IMR-90 (cell line): ENCODE data around the gene GSTT2B. TPM values are rescaled to one million over a fixed set of nuclear protein-coding genes. Genes with fewer than 3 reads are reported as not detected.
"Not testable (repeated sequence)": the region's sequence is repeated elsewhere in the genome, so short reads cannot be mapped to it uniquely, and the experiment has no call there.

ENCODE experiments used
- ATAC-seq: fragments of 200-7000 bp; cut with Tn5 transposase; 2 replicates; pipeline ENCODE4 v1.9.1; 2020; ENCODE audit warnings: low read depth, mild to moderate bottlenecking, moderate library complexity
- BruUV-seq: library from RNA; stranded (reverse); fragments of 400-500 nt; replicated peaks from 2 replicates; lab custom pipeline; 2021; lab: Mats Ljungman, UMichigan
- CTCF ChIA-PET: fragments of 300-600 bp; formaldehyde crosslinking; extraction: SDS; loops from one replicate; lab custom pipeline; 2021; ENCODE audit warnings: antibody characterized with exemption; lab: Yijun Ruan, JAX
- POLR2A ChIA-PET: fragments of 300-600 bp; sonication (Branson Sonifier 250); formaldehyde crosslinking; loops from one replicate; lab custom pipeline; 2022; ENCODE audit warnings: antibody characterized with exemption; ENCODE audit not compliant: unreplicated experiment; lab: Charles Lee
- DNase-seq: peaks from one replicate; pipeline ENCODE4 v3.0.0; 2013
- H2AFZ ChIP-seq: replicated peaks from 2 replicates; pipeline ENCODE3; 2013; ENCODE audit warnings: low read length, mild to moderate bottlenecking; ENCODE audit not compliant: poor library complexity
- H2AK5ac ChIP-seq: 2 replicates; pipeline ENCODE4 v1.6.1; 2013; ENCODE audit warnings: low read depth, low read length, inconsistent platforms
- H2AK9ac ChIP-seq: replicated peaks from 2 replicates; pipeline ENCODE3; 2013; ENCODE audit warnings: mild to moderate bottlenecking, low read depth, low read length, moderate library complexity; ENCODE audit not compliant: poor library complexity
- H2BK120ac ChIP-seq: 2 replicates; pipeline ENCODE4 v1.6.1; 2013; ENCODE audit warnings: low read depth, low read length, inconsistent platforms
- H2BK15ac ChIP-seq: 3 replicates; pipeline ENCODE4 v1.6.1; 2013; ENCODE audit warnings: low read depth, low read length, inconsistent platforms
- H2BK20ac ChIP-seq: 2 replicates; pipeline ENCODE4 v1.6.1; 2013; ENCODE audit warnings: low read depth, mild to moderate bottlenecking, inconsistent platforms, low read length, moderate library complexity
- H2BK5ac ChIP-seq: 2 replicates; pipeline ENCODE4 v1.6.1; 2013; ENCODE audit warnings: mild to moderate bottlenecking, low read depth, low read length, inconsistent platforms; ENCODE audit not compliant: poor library complexity, severe bottlenecking
- H3K14ac ChIP-seq: replicated peaks from 2 replicates; pipeline ENCODE4 v1.6.1; 2013; ENCODE audit warnings: low read depth, low read length, inconsistent platforms
- H3K18ac ChIP-seq: 2 replicates; pipeline ENCODE4 v1.6.1; 2013; ENCODE audit warnings: low read depth, low read length, control low read depth
- H3K23ac ChIP-seq: 2 replicates; pipeline ENCODE4 v1.6.1; 2013; ENCODE audit warnings: low read depth, low read length, inconsistent platforms
- H3K27ac ChIP-seq: 2 replicates; pipeline ENCODE4 v1.5.1; 2013; ENCODE audit warnings: mild to moderate bottlenecking, control low read depth, low read length; ENCODE audit not compliant: insufficient read depth
- H3K27me3 ChIP-seq: 2 replicates; pipeline ENCODE4 v1.6.1; 2013; ENCODE audit warnings: low read length; ENCODE audit not compliant: control insufficient read depth, insufficient read depth
- H3K36me3 ChIP-seq: 2 replicates; pipeline ENCODE4 v1.6.1; 2013; ENCODE audit warnings: low read length, mixed read lengths; ENCODE audit not compliant: control insufficient read depth, insufficient read depth
- H3K4ac ChIP-seq: 2 replicates; pipeline ENCODE4 v1.6.1; 2013; ENCODE audit warnings: low read depth, low read length, inconsistent platforms
- H3K4me1 ChIP-seq: 2 replicates; pipeline ENCODE4 v1.6.1; 2013; ENCODE audit warnings: low read length, mixed read lengths; ENCODE audit not compliant: control insufficient read depth, insufficient read depth
- H3K4me2 ChIP-seq: 2 replicates; pipeline ENCODE4 v1.6.1; 2013; ENCODE audit warnings: low read depth, mild to moderate bottlenecking, control low read depth, low read length, moderate library complexity
- H3K4me3 ChIP-seq: 2 replicates; pipeline ENCODE4 v1.5.1; 2013; ENCODE audit warnings: low read depth, mild to moderate bottlenecking, control low read depth, low read length, moderate library complexity; ENCODE audit not compliant: insufficient read depth
- H3K56ac ChIP-seq: 2 replicates; pipeline ENCODE4 v1.6.1; 2013; ENCODE audit warnings: low read length, inconsistent platforms; ENCODE audit not compliant: insufficient read depth; ENCODE audit errors: extremely low read depth
- H3K79me1 ChIP-seq, 2 experiments: 2 replicates each; pipeline ENCODE4 v1.6.1; 2013; ENCODE audit warnings: low read length in 2 of 2, inconsistent platforms in 1 of 2, low read depth in 1 of 2
- H3K9ac ChIP-seq: 2 replicates; pipeline ENCODE4 v1.6.1; 2013; ENCODE audit warnings: low read depth, low read length, control low read depth
- H3K9me1 ChIP-seq: 2 replicates; pipeline ENCODE4 v1.6.1; 2013; ENCODE audit warnings: low read length, inconsistent platforms; ENCODE audit not compliant: insufficient read depth
- H3K9me3 ChIP-seq: 2 replicates; pipeline ENCODE4 v1.6.1; 2013; ENCODE audit warnings: low read length; ENCODE audit not compliant: control insufficient read depth, insufficient read depth
- H4K20me1 ChIP-seq: 2 replicates; pipeline ENCODE4 v1.6.1; 2013; ENCODE audit warnings: low read length, inconsistent platforms; ENCODE audit not compliant: insufficient read depth
- H4K5ac ChIP-seq: 2 replicates; pipeline ENCODE4 v1.6.1; 2013; ENCODE audit warnings: mild to moderate bottlenecking, low read depth, low read length, control low read depth
- H4K8ac ChIP-seq, 2 experiments: 2 replicates each; pipeline ENCODE4 v1.6.1; 2013; ENCODE audit warnings: low read depth in 2 of 2, low read length in 2 of 2, control low read depth in 1 of 2, inconsistent platforms in 1 of 2
- H4K91ac ChIP-seq: 2 replicates; pipeline ENCODE4 v1.6.1; 2013; ENCODE audit warnings: low read depth, low read length, inconsistent platforms; ENCODE audit not compliant: insufficient read depth
- WGBS, 2 experiments: methylation state at CpG; one replicate each; pipeline versions ENCODE4 v1.1.5 to v1.1.7; 2013; ENCODE audit warnings: missing lambda C conversion rate in 2 of 2; ENCODE audit not compliant: insufficient read length in 1 of 2; ENCODE audit errors: extremely low coverage in 2 of 2; 5-methylcytosine and 5-hydroxymethylcytosine counted together
- dilution Hi-C: fragments of 300-500 bp; cut with HindIII; formaldehyde crosslinking; loops from one replicate; pipeline ENCODE4 v1.14.3; 2018; ENCODE audit warnings: low sequenced_read_pairs; ENCODE audit not compliant: unreplicated experiment
- in situ Hi-C: fragments of 300-500 bp; cut with MboI; formaldehyde crosslinking; loops from 3 replicates; pipeline ENCODE4 v1.14.3; 2019; ENCODE audit warnings: low sequenced_read_pairs, inconsistent platforms, mixed read lengths
- intact Hi-C: fragments of 100-400 bp; cut with micrococcal nuclease; formaldehyde crosslinking; loops from 2 replicates; pipeline ENCODE4 v1.10.0; 2022
- polyA plus RNA-seq, 3 experiments: library from polyadenylated mRNA; depleted of rRNA; stranded (reverse); fragments of >200 nt; gene quantifications; 2 replicates each; pipeline ENCODE4 v1.2.3, GENCODE V29; 2012; ENCODE audit warnings: low replicate concordance in 1 of 3
- total RNA-seq: library from RNA; depleted of rRNA; stranded (reverse); fragments of >200 nt; gene quantifications from 2 replicates; pipeline ENCODE4 v1.2.3, GENCODE V29; 2012

The GSTT2B gene
- total and polyA plus RNA-seq, 2 of the 4 experiments (the other 2 are of a cell fraction): 15.1 to 77.0 TPM

DNA sequence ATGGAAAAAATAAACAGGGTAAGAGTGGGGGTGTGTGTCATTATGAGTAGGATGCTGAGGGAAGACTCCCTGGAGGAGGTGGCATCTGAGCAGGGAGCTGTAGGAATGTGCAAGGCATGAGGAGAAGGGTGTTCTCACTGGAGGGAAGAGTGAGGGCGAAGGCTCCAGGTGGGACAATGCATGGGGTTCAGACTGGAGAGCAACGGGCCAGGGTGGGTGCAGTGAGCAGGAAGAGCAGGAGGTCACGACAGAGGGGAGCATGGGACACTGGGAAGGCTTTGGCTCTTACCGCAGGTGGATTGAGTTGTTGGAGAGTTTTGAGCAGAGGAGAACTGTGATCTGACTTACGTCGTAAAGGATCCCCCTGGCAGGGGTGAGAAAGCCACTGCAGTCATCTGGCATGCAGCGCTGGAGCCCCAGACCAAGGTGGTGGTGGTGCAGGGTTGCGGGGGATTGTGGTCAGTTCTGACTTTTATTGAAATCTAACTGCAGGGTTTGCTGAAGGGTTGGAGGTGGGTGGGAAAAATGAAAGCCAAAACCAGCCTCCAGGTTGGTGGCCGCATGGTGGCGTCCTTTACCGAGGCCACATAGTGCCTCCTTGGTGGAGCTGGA lies 8.1 kb downstream of the GSTT2B start:
- H2AK5ac ChIP-seq, H3K9me1 ChIP-seq, DNase-seq, H3K9ac ChIP-seq, H4K8ac ChIP-seq, H3K23ac ChIP-seq, in situ Hi-C loops, ATAC-seq, H2BK20ac ChIP-seq, H2BK120ac ChIP-seq, H3K27me3 ChIP-seq, H3K9me3 ChIP-seq, H3K4ac ChIP-seq, H3K4me3 ChIP-seq, H4K5ac ChIP-seq, H3K18ac ChIP-seq, H3K56ac ChIP-seq, H3K14ac ChIP-seq, H2BK5ac ChIP-seq, H2AK9ac ChIP-seq, BruUV-seq, H3K27ac ChIP-seq, H4K20me1 ChIP-seq, H3K79me1 ChIP-seq, CTCF ChIA-PET, H3K4me2 ChIP-seq, H3K36me3 ChIP-seq, H4K91ac ChIP-seq, dilution Hi-C loops, H3K4me1 ChIP-seq, H2AFZ ChIP-seq, POLR2A ChIA-PET, H2BK15ac ChIP-seq: not testable (repeated sequence)
- intact Hi-C loops: loop anchor here (10.0 kb wide), 3 partner anchors 88 to 408 kb away; partner anchors contain the start of gene MMP11
- 58% methylated on average over 6 of the region's 11 CpGs; no CpG with 5 or more reads in 1 of the 2 experiments for WGBS, 2 experiments

- H4K91ac ChIP-seq, H2AK9ac ChIP-seq, H4K5ac ChIP-seq, H3K9me1 ChIP-seq, H4K8ac ChIP-seq, H3K4me1 ChIP-seq, BruUV-seq, H3K79me1 ChIP-seq, H2AFZ ChIP-seq, H3K27me3 ChIP-seq, dilution Hi-C loops, H3K56ac ChIP-seq, CTCF ChIA-PET, in situ Hi-C loops, H2BK120ac ChIP-seq, H3K4me3 ChIP-seq, H3K36me3 ChIP-seq, H3K4me2 ChIP-seq, H3K14ac ChIP-seq, H3K4ac ChIP-seq, H2BK5ac ChIP-seq, H2BK15ac ChIP-seq, H3K9me3 ChIP-seq, H2BK20ac ChIP-seq, H2AK5ac ChIP-seq, H3K27ac ChIP-seq, POLR2A ChIA-PET, H3K9ac ChIP-seq, H3K23ac ChIP-seq, H3K18ac ChIP-seq, H4K20me1 ChIP-seq: not testable (repeated sequence)
- intact Hi-C loops: loop anchor here (10.0 kb wide), 3 partner anchors 87 to 407 kb away; partner anchors contain the start of gene MMP11
- ATAC-seq (peak; percentile 51), DNase-seq (peak; percentile 38)
- no CpG with 5 or more reads among the region's 2 CpGs for WGBS, 2 experiments
Measured at GRCh38 chr22:23951383-23951782, 9.6 kb downstream of the GSTT2B start.
